B cell (primary cell): ENCODE results near the gene SRGAP2.
"Not testable (repeated sequence)": the region's sequence is repeated elsewhere in the genome, so short reads cannot be mapped to it uniquely, and the experiment has no call there.

Experiments used
- CTCF ChIP-seq: fragments of 200-600 bp; IDR thresholded peaks from one replicate; pipeline ENCODE4 v1.8.0; 2022; ENCODE audit warnings: antibody characterized with exemption, mild to moderate bottlenecking
- EZH2 ChIP-seq: IDR thresholded peaks from 2 replicates; pipeline ENCODE4 v1.6.1; 2012; ENCODE audit warnings: borderline replicate concordance, low read depth, mild to moderate bottlenecking, moderate library complexity, low read length; ENCODE audit not compliant: insufficient read depth, poor library complexity, severe bottlenecking

- TF ChIP-seq CTCF, EZH2: not testable (repeated sequence)
These were observed 1.5 kb downstream of the SRGAP2 start for GRCh38 chr1:206204871-206205270.
